MM.1S (cell line): ENCODE data around the gene GABBR1.

Experiments used
- EZH2 ChIP-seq: fragments of 300-600 bp; sonication (generic); optimal IDR thresholded peaks from 2 replicates; pipeline ENCODE3; 2017; ENCODE audit warnings: low read depth, mild to moderate bottlenecking, antibody characterized with exemption, low read length, mixed read lengths
- EZH2phosphoT487 ChIP-seq: fragments of 300-600 bp; sonication (generic); IDR thresholded peaks from 2 replicates; pipeline ENCODE4 v1.6.1; 2018; ENCODE audit warnings: antibody characterized with exemption, low read length
- TF ChIP-seq, protein P1 (sequence below): fragments of 300-600 bp; sonication (generic); IDR thresholded peaks from 2 replicates; pipeline ENCODE4 v1.5.1; 2016; ENCODE audit warnings: antibody characterized with exemption, low read length, mixed read lengths

DNA sequence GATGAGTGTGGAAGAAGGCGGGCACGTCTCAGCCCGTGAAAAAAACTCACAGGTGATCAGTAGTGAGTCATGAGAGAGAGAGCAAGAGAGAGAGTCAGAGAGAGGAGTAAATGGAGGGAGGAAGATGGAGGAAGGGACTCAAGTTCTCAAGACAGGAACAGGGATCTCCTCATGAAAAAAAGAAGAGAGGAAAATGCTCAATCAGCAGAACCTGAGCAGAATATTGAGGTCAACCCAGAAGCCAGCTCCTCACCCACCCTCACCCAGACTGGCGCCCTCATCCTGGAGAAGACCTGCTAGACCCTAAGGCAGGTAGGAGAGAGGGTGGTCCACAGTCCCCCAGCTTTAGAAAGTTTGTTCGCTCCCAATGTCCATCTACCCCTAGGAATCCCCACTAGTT lies 78.2 kb downstream of the GABBR1 start:
- TF ChIP-seq, protein P1, sequence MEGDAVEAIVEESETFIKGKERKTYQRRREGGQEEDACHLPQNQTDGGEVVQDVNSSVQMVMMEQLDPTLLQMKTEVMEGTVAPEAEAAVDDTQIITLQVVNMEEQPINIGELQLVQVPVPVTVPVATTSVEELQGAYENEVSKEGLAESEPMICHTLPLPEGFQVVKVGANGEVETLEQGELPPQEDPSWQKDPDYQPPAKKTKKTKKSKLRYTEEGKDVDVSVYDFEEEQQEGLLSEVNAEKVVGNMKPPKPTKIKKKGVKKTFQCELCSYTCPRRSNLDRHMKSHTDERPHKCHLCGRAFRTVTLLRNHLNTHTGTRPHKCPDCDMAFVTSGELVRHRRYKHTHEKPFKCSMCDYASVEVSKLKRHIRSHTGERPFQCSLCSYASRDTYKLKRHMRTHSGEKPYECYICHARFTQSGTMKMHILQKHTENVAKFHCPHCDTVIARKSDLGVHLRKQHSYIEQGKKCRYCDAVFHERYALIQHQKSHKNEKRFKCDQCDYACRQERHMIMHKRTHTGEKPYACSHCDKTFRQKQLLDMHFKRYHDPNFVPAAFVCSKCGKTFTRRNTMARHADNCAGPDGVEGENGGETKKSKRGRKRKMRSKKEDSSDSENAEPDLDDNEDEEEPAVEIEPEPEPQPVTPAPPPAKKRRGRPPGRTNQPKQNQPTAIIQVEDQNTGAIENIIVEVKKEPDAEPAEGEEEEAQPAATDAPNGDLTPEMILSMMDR = no peak
- TF ChIP-seq EZH2 (no peak), EZH2phosphoT487 (no peak)
